Fibroblast of skin of abdomen (primary cell): ENCODE data around the gene MAP4K1. TPM values are rescaled to one million over a fixed set of nuclear protein-coding genes. Genes with fewer than 3 reads are reported as not detected.

Source experiments
- DNase-seq: peaks from one replicate; pipeline ENCODE4 v3.0.0-alpha.2; 2013
- polyA plus RNA-seq, 2 experiments: library from polyadenylated mRNA; unstranded; fragments of 120-200 nt; gene quantifications; one replicate each; pipeline ENCODE4 v1.2.1, GENCODE V29; 2013; ENCODE audit not compliant: insufficient read length in 2 of 2

MAP4K1 gene
- polyA plus RNA-seq (2013, experiment 1 of 2; ENCODE audit: insufficient read length), result 0.69 TPM
- polyA plus RNA-seq (2013, experiment 2 of 2; ENCODE audit: insufficient read length), result 0.46 TPM

DNA sequence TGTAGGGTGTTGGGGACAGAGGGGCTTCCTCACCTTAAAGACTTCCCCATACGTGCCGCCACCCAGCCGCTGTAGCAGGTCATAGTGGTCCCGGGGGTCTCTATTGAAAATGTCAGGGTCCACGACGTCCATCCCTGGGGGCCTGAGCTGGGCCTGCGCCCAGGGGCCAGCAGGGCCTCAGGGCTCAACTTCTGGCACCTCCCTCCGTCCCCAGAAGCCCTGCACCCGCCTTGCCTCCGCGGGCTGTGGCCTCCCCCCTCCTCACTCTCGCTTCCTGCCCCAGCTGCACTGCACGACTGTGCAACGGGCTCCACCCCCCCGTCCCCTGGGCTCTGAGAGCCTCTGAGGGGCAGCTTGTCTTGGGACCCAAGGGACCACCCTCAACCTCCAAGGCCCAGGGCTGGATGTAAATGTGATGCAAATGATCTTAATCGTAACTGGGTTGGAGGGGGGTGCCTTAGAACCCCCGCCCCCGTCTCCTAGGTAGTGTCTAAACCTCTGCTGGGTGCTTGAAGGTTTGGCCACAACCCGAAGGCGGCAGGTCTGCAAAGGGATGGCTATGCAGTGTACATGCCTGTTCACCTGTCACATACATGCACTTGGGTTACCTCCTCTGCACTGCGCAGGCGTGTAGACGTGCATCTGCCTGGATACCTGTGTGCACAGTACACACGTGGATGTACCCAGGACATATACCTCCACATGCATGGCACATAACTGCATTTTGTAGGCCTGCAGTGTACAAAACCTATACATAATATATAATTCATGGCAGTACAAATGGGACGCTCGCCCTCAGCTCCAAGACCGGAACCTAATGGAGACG is at the start of gene MAP4K1:
TSS of gene MAP4K1 (minus strand) at position 190 of the 826 bp plus-strand sequence. CDS start at position 132, 58 bp downstream.
- no peak for DNase-seq

DNA sequence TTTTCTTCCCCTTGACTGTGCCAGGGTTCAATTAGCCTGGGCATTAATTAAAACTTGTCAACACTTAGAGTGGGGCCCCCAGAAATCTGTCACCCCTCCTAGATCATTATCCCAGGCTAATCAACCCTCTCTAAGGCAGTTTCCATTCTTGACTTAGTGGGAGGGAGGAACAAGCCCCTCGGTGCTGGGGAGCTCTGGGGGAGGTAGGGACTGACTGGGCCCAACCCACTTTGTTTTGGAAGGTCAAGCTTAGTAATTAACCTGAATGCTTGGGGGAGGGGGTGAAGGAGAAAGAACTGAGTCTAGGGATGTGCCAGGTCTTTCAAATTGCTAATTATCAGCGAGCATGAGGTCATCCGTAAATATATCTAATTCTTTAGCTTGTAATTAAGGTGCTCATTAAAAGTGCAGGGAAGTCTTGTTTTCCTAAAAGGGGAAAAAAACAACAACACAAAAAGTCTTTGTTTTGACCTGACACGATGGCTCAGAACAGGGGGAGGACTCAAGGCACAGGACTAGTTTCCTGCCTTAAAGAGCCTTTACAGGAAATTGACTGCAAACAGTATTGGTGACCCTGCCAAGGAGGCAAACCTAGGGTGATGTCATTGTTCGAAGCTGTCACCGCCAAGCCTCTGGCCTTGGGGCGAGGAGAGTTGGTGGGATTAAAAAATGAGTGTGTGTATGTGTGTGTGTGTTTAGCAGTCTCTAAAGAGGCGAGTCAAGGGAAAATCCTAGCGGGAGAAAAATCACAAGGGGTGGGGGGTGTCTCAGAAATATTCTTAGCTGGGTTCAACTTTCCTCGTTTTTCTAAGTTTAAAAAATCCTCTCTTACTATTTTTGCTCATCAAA is 49.1 kb upstream of the MAP4K1 start:
- peak; percentile 85 for DNase-seq

DNA sequence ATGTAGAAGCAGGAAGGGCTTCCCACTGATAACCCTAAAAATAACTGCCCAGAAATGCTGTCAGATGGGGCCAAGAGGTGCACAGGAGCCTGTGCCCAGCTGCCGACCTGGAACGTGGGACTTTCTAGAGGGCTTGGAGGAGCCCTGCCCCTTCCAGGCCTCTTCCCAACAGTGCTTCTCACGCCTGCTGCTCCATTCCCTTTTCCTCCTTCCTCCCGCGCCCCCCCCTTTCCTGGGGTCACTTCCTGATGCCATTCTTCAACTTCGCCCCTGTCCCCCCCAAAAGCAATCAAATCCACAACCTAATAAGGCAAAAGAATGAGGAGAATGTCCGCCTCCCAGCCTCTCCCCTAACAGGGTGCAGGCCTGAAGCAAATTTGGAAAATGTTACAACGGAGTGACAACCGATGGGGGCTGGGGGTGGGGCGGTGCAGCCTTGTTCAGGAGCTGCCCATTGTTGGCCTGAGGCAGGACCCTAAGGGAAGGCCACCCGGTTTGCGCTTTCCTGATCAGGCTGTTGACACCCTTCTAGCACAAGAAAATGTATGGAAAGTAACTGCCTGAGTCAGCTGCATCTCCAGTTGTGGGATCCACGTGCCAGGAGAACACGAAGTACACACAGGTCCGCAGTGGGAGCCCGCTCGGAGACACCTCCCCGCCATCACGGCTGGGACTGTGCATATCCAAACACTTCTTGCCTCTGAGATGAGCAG is 48.4 kb upstream of the MAP4K1 start:
- DNase-seq, result peak; percentile 96

DNA sequence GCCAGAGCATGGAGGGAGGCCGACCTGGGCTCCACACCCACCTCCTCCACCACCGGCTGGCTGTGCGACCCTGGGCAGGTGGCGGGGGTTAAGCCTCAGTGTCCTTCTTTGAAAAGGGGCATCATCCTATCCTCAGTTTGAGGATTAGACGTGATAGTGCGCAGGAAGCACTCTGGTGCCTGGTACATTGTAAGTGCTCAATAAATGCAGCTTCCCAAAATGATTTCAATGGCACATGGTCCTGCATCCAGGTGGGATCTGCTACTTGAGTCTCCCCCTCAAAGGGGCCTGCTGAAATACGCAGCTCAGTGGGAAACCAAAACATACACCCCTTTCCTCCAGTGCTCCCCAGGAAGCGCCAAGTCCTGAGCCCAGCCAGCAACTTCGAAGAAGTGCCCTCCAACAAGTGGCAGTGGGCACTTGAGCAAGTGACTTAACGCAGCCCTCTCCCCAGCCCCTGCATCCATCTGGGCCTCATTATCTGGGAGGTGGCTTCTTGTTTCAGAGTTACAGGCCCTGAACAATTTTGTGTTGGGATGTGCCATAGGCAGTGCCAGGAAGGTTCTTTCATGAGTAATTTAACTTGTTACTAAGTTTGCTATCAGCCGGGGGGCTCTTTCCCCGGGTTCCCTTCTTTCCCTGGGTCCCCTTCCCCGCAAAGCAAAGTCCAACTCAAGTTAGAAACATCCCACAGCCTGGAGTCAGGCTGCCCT is 47.6 kb upstream of the MAP4K1 start:
- no peak for DNase-seq

DNA sequence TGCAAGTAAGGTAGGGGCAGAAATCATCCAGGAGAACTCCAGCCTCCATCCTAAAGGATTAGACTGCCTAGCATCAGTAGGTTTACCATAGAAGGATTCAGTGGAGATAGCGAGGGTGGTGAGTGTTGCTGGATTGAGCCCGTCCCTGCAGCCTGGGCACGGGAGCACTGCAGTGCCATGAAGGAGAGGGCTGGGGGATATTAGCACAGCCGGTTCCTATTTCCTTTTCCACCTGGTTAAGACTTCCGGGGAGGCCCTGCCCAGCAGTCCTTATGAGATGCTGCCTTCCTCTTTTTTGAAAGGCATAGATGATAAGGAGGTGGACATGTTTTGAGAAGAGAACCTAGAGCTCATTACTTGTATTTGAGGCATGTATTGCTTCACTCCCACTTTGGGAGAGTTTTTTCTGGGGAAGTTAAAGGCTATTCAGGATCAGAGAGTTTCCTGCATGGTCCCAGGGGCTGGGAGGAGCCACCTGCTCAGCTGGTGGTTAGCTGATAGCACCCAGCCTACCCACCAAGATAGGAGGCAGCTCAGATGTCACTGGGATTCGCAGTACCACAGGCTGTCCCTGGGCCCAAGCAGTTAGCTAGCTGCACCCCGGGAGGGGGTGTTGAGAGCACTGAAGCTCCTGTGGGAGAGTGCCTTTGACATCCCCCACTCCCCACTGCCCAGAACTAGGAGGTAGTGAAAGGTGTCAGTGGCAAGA is 46.9 kb upstream of the MAP4K1 start:
- no peak for DNase-seq

DNA sequence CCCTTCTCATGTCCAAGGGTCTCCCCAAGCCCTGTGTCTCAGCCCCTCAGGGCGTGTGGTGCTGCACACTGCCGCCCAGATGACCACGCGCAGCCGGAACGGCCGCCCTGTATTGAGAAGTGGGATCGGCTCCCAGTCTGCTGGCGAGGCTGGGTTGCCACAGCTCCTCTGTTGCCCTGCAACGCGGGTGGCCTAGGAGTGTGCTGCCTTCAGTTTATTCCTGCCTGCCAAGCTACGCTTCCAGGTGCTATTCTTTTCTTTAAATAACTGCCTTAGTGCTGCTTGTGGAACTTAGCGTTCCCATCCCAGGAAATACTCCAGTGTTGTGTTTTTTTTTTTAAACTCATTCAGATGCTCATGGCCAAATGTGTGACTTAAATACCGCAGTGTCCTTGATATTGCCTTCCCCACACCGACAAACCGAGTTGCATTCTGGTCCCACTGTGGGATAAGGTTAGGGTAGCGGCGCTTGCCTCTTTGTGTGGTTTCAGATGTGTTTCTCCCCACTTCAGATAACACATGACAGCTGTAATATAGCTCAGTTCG is 46.3 kb upstream of the MAP4K1 start:
- DNase-seq, result no peak

DNA sequence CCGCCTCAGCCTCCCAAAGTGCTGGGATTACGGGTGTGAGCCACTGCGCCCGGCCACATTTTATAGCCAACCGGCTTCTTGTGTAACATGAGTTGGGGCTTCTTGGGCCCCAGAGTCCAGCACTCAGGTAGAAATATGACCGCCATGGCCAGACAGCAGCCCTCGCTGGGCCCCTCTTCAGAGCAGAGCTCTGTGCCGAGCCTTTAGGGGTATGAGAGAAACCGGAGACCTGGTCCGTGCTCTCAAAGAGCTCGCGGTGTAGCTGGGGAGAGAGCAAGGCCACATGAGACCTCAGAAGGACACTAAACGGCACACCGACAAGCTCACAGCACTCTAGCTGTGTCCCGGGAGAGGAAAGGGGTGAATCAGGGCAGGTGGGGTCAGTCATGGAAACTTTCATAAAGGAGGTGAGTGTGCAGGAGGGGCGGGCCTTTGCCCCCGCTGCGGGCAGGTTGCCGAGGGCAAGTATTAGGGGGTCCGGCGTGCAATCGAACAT is 45.5 kb upstream of the MAP4K1 start:
- no peak for DNase-seq

DNA sequence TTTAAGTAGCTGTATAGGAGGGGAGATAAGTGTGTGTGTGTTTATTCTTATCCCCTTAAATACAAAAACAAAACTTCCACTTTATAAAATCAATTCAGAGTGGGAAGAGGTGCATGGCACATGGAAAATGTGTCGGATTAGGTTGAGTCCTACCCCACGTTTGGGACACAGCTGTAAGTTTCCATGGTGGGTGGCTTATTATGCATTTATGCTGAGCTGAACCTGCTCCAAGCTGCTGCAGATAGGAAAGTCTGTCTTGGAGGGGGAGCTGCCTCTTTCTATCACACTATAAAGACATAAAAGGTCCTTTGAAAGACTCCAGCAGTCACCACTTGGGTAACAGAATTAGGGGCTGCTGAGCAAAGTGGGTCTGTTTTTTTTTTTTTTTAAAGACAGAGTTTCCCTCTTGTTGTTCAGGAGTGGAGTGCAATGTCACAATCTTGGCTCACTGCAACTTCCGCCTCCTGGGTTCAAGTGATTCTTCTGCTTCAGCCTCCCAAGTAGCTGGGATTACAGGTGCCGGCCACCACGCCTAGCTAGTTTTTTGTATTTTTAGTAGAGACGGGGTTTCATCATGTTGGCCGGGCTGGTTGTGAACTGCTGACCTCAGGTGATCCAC is 44.9 kb upstream of the MAP4K1 start:
- DNase-seq, result no peak

DNA sequence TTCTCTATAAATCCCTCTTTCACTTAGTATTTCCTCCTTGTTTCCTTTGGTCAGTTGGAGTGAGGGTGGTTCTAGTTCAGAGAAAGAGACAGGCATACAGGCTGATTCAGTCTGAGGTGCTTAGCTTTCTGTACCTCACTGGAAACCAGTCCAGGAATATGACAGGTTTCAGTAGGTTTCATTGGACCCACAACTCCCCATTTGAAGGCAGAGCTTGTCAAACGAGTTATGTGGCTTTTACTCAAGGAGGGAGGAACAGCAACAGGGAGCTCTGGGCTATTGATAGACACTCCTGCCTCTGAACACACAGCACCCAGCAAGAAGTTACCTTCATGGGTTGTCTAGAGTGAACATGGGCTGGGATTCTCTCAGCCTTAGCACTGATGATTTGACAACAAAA is 44.2 kb upstream of the MAP4K1 start:
- DNase-seq, result no peak

DNA sequence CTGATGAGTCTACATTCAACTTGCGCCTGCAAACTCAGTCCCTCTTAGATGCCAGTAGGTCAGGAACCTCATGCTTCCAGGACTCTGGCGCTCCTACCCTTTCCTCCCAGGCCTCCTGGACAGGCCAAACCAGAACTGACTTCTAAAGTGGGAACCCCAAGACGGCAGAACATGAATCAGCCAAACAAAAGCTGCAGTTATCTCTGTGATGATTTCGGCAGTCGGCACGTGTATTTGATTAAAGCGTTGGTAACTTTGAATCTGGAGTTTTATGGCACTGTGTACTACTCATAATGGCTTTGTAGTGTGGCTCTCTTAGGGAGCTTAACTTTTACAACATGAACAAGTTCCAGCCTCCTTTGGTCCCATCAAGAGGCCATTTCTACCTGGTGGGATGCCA is 43.4 kb upstream of the MAP4K1 start:
- DNase-seq, result peak; percentile 56

DNA sequence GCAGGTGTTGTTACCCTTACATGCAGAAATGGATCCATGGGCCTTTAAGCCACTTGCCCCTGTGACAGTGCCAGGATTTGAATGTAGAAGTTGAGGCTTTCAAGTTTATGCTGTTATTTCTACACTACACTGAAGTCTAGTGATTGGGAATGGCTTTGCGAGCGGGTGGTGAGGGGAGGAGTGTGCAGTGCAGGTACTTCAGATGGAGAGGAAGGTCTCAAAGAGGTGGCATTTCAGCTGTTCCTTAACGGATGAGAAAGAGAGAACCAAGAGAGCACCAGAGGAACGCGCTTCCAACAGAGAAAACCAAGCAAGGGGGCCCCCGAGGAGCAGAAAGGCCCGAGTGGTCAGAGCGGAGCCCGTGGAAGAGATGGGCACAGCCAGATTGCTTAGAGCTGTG is 43.0 kb upstream of the MAP4K1 start:
- no peak for DNase-seq

DNA sequence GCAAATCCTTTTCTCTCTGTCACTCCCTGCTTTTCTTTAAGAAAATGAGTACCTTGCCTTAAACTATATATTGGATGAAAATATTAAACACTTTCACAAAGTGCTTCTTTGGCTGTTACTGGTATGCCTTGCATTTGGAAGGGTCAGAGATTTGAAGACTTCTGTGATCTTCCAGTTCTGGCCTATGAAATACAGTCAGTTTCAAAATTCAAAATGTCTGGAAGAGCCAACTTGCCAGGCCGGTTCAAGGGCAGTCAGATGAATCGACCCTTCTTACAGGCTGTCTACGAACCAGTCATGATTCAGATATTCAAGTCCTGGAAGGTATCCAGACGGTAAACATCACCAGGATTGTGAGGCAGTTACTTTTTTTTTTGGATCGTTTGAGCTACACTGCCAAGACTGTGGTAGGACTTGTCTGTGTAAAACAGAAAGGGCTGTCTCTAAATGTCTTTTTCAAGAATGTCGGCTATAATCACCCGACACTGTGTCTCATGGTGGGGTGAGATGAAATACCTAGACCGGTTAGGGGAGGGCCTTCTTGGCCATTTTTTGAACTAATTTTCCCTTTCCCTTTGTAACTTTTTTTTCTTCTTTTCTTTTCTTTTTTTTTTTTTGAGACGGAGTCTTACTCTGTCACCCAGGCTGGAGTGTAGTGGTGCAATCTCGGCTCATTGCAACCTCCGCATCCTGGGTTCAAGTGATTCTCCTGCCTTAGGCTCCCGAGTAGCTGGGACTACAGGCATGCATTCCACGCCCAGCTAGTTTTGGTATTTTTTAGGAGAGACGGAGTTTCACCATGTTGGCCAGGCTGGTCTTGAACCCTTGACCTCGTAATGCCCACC is 40.9 kb upstream of the MAP4K1 start:
- DNase-seq, result peak; percentile 100

DNA sequence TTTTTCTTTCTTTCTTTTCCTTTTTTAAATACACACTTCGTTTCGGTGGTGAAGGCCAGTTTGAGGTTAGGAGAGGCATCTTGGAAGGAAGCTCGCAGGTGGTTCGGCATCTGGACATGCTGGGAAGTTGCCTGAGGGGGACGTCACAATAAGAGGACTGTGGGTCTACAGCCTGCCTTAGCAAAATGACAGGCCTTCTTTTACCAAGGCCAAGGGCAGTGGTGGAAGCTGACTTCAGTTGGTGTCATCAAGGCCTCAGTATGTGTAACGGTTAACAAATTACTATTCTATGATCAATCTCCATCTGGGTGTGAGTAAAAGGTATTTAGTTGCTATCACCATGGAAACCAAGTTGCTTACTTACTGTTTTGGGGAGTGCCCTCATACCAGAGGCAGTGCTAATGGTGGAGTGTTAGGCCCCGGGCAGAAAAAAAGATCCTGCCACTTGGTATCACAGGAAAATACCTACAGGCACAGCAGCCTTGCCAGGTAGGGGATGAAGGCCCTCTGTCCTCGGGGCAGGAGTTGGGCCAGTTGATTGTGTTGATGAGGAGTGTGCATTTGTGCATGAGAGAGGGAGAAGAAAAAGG is 40.0 kb upstream of the MAP4K1 start:
- peak; percentile 88 for DNase-seq

DNA sequence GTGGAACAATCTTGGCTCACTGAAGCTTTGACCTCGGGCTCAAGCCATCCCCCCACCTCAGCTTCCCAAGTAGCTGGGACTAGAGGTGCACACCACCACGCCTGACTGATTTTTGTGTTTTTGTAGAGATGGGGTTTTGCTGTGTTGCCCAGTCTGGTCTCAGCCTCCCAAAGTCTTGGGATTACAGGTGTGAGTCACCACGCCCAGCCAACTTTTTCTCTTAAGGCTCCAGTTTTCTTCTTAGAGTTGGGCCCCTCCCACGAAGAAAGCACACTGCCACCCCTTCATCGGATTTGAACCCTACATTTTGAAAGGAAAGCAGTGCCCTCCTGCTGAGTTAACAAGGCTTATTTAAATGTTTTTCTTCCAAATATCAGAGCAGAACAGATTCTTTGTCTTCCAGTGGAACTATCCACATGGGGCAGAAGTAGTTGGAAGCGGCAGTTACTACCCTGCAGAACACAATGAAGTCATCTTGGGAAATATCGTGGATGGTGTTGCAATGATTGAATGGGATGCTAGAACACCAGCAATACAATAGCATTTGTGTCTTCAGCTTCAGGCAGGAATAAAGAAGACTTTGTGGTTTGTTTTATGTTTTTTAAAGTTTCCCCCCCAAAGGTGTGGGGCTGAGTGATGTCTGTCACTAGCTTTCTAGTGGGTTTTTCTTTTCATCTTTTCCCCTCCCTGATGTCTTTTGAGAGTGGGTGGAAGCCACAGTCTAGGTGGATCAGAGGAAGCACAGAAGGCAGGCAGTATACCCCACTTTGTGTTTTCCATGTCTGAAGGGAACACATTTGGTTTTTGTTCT is 38.6 kb upstream of the MAP4K1 start:
- peak; percentile 67 for DNase-seq

DNA sequence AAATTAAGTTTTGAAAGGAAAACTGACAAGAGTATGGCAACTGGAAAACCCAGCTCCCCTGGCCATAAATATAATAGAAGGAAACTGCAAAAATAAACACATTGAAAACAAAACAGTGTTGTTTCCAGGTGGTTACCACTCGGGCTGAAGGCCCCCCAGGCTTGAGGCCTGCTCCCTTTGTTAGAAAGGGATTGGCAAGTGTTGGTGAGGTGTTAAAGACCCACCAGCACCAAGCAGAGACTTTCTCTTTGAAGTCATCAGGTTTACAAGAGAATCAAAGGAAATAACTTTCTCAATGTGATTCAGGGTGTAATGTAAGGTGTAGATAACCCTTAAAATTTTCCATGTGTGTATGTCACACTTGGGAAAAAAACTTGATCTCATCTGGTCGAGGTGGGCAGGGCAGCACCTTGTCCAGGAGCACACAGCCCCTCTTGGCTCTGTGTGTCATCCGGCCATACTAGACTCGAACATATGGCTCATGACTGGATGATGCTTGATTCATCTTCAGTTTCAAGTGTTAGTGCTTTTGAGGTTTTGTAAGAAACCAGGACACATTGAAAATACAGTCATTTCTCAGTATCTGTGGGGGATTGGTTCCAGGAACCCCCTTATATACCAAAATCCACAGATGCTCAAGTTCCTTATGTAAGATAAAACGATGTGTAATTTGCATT is 37.5 kb upstream of the MAP4K1 start:
- peak; percentile 47 for DNase-seq

DNA sequence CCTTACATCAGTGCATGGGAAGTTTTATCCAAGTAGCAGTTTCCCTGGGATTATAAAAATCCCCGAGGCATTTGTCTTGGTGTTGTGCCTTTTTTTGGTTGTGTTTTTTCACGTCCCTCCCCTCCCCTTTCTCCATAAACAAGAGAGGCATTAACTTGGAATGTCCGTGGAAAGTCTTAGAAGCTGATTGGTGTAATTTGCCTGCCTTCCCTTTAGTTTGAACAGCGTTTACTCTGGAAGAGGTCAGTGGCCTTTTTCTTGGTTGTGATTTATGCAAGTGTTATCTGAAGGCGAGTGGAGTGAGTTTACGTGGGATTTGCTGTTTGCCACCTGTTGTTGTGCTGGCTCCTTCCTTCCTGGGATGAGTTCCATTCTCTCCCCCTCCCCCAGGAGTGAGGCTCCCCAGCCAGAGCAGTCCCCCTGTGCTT is 36.9 kb upstream of the MAP4K1 start:
- no peak for DNase-seq

DNA sequence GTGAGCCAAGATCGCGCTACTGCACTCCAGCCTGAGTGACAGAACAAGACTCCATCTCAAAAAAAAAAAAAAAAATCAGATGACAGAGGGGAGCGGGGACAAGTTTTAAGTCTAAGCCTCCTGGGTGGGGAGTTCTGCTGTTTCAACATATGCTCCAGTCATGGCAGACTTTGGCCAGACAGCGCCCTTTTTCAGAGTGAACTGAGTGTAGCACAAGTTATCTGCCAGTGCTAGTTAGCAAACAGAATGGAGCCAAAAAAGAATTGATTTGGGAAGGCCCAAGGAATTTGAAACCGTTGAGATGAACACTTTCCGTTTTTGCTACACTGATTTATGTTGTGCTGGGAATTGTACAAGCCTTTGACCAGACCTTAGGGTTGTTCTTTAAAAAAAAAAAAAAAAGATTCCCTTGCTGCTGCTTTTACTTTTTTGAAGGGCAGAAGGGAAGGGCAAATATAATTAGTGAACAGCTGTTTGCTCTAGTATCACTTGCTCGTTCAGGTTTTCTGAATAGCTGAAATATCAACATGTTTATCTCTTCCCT is 35.3 kb upstream of the MAP4K1 start:
- peak; percentile 48 for DNase-seq
